ENCODE data around the gene ZNF618.

Gene ZNF618

DNA sequence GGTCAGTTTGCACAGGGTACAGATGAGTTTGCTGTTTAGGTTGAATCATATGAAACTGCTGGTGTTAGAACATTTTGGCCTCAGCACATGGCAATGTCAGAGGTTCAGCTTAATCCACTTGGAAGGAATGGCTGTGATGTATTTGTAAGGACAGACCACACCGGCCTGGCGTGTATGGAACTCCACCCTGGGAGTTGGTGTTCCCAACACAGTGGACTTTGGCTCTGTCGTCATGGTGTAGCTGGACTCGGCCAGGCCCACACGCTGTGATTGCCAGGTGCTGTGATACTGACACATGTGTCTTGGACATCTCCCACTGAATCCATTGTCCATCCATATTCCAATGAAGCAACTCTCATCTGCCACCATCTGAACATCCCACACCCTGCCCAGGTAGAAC is 90.3 kb downstream of the ZNF618 start:
- no peak for DNase-seq (ENCODE audit: insufficient read length)
- TF ChIP-seq POLR2AphosphoS5 (IDR thresholded peaks at IDR 0.05; ENCODE audit: low read depth, low read length) = no peak
- no peak for FAIRE-seq

DNA sequence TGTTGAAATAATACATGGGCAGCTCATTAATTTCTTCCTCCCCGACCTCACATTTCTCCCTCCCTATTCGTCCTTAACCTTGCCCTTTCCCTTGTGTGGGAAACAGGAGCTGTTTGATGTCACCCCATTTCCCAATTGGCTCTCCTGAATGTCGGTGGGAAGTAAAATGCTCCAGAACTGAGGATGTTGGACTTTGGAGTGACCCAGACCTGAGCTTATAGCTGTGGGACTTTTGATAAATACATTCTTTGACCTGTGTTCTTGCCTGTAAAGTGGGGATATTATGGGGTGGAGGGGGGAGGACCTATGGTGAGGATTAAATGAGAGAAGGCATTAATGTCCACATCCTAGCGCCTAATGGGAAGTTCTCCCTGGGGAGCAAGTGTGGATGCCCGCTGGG is 91.3 kb downstream of the ZNF618 start:
- TF ChIP-seq POLR2AphosphoS5 (IDR thresholded peaks at IDR 0.05; ENCODE audit: low read depth, low read length) = no peak
- TF ChIP-seq TAF1 (IDR thresholded peaks at IDR 0.05; ENCODE audit: borderline replicate concordance, low read depth, low read length) = no peak
- TF ChIP-seq POLR2A (IDR thresholded peaks at IDR 0.05; ENCODE audit: low read depth, low read length) = no peak
- no peak for DNase-seq (ENCODE audit: insufficient read length)
- FAIRE-seq = no peak

DNA sequence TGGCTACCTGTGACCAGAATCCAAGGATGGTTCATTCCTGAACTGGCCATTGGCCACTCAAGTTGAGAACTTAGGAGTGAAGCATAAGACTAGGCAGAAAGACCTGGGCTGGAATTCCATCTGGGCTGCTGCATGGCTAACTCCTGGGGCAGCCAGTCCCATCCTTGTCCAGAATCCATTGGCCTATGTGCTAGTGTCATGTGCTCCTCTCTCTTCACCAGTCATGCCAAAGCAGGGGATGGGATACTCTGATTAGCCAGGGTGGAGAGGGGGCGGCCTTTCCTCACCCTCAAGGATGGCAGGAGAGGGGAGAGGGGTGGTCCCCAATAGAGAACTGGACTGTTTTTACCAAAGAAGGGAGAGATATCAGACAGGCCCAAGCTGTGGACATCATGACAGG is 93.2 kb downstream of the ZNF618 start:
- FAIRE-seq = no peak
- DNase-seq (ENCODE audit: insufficient read length) = no peak
- no peak for TF ChIP-seq POLR2AphosphoS5 (IDR thresholded peaks at IDR 0.05; ENCODE audit: low read depth, low read length)
- TF ChIP-seq TAF1 (IDR thresholded peaks at IDR 0.05; ENCODE audit: borderline replicate concordance, low read depth, low read length) = no peak
- no peak for TF ChIP-seq POLR2A (IDR thresholded peaks at IDR 0.05; ENCODE audit: low read depth, low read length)

DNA sequence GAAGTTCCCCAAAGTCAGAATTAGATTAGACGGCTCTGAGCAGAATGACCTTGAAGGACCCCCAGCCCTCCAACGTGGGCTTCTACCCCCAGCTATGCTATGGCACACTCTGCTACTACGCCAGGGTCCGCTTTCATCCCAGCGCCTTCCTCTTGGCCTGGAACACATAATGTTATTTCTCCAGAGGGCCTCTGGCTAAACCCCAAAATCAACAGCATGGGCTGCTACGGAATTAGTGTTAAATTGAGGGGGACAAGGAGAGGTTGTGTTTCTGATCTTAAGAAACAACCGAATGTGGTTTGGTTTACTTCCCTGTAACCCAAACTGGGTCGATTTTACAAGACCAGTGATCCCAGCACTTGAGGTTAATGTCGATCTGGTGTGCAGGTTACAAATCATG is 97.1 kb downstream of the ZNF618 start:
- FAIRE-seq (no peak), DNase-seq (ENCODE audit: insufficient read length) (no peak)
- TF ChIP-seq TAF1 (IDR thresholded peaks at IDR 0.05; ENCODE audit: borderline replicate concordance, low read depth, low read length) (no peak), POLR2AphosphoS5 (IDR thresholded peaks at IDR 0.05; ENCODE audit: low read depth, low read length) (no peak), POLR2A (IDR thresholded peaks at IDR 0.05; ENCODE audit: low read depth, low read length) (no peak)

DNA sequence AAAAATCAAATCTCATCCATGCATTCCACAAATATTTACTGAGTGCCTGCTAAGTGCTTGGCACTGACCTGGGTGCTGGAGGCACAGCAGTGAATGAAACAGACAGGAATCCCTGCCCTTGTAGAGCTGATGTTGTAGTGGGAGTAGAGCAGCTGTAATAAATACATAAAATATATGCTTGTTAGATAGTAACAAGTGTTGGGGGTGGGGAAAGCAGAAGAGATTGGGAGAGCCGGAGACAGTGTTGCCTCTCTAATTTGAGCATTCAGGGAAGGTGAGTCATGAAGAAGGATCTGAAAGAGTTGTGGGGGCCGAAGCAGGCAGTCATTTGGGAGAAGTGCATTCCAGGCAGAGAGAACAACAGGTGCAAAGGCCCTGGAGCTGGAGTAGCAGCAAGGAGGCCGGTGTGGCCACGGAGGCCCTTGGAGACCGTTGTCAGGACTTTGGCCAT is 97.9 kb downstream of the ZNF618 start:
- TF ChIP-seq POLR2AphosphoS5 (IDR thresholded peaks at IDR 0.05; ENCODE audit: low read depth, low read length) (no peak), TAF1 (IDR thresholded peaks at IDR 0.05; ENCODE audit: borderline replicate concordance, low read depth, low read length) (no peak), POLR2A (IDR thresholded peaks at IDR 0.05; ENCODE audit: low read depth, low read length) (no peak)
- no peak for DNase-seq (ENCODE audit: insufficient read length)
- FAIRE-seq = no peak

DNA sequence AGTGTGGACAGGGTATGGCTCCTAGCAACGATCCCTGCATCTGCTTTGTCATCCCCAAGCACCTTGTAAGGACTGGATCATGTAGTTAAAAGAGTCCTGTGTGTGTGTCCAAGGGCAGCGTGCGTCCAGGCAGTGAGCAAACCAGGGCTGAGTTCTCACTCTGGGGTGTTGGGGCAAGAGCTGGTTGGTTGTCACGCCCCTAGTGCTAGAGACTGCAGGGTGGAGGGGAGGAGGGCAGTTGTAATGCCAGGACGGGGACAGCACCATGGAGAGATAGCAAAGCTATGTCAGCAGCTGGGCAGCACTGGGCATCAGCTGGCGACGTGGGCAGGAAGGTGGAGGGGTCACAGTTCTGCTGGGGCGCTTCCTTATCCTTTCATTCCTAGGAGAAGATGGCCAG is 100.8 kb downstream of the ZNF618 start:
- TF ChIP-seq POLR2A (IDR thresholded peaks at IDR 0.05; ENCODE audit: low read depth, low read length) = no peak
- no peak for TF ChIP-seq TAF1 (IDR thresholded peaks at IDR 0.05; ENCODE audit: borderline replicate concordance, low read depth, low read length)
- TF ChIP-seq POLR2AphosphoS5 (IDR thresholded peaks at IDR 0.05; ENCODE audit: low read depth, low read length) = no peak
- FAIRE-seq (no peak), DNase-seq (ENCODE audit: insufficient read length) (no peak)

DNA sequence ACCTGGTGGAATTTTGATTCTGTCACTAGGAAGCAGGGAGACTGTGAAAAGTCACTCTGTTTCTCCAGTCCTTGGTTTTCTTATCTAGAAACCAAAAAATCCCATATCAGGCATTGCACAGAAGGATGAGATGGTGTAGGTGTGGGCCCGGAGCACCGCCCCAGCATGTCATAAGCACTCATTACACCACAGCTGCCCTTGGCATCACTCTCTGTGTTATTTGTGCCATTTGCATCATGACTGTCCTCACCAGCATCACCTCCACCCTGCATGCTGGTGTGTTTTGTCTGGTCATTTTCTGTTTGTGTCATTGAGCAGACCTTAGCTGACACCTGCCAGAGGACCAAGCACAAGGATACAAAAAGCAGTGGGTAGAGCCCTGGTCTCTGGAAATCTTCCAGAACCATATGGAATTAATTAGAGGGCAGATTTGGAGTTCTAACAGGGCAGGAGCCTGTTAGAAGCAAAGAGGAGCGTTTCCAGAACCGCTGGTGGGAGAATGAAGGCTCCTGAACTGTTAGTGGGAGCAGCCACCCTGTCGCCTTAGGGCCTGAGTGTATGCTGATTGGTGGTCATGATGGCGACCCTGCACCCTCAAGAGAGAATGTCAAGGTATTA is 102.7 kb downstream of the ZNF618 start:
- FAIRE-seq = no peak
- no peak for DNase-seq (ENCODE audit: insufficient read length)
- TF ChIP-seq TAF1 (IDR thresholded peaks at IDR 0.05; ENCODE audit: borderline replicate concordance, low read depth, low read length) (no peak), POLR2A (IDR thresholded peaks at IDR 0.05; ENCODE audit: low read depth, low read length) (no peak), POLR2AphosphoS5 (IDR thresholded peaks at IDR 0.05; ENCODE audit: low read depth, low read length) (no peak)

DNA sequence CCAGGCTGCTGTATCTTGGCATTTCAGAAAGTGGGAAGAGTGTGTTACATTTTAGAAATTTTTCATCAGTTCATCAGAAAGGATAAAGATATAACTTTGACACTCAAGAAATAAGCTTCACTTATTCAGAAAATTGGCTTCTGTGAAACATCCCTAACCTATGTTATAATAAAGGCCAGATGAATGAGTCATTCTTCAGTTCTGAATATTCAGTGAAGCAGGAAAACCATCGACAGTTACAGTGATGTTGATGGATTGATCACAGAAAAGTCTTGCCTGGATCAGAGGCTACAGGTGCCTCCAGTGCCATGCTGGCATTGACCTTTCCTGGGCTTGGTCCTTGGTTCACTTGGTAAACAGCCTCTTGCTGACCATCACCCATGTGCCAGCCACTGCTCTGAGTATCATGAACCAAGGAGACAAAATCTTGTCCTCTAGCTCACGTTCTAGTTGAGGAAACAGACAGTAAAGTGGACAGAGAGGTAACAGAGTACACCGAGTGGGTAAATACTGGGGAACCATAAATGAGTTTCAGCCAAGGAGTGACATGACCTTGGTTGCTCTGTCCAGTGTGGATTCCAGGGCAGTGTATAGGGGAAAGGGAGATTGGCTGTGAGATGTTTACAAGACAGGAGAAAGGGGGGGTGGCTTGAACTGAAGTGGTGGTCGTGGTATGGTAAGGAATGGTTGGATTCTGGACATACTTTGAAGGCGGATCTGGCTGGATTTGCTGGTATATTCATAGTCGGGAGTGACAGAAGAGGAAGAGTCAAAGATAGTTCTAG is 103.4 kb downstream of the ZNF618 start:
- DNase-seq (ENCODE audit: insufficient read length) = no peak
- TF ChIP-seq POLR2A (IDR thresholded peaks at IDR 0.05; ENCODE audit: low read depth, low read length) (no peak), TAF1 (IDR thresholded peaks at IDR 0.05; ENCODE audit: borderline replicate concordance, low read depth, low read length) (no peak), POLR2AphosphoS5 (IDR thresholded peaks at IDR 0.05; ENCODE audit: low read depth, low read length) (no peak)

DNA sequence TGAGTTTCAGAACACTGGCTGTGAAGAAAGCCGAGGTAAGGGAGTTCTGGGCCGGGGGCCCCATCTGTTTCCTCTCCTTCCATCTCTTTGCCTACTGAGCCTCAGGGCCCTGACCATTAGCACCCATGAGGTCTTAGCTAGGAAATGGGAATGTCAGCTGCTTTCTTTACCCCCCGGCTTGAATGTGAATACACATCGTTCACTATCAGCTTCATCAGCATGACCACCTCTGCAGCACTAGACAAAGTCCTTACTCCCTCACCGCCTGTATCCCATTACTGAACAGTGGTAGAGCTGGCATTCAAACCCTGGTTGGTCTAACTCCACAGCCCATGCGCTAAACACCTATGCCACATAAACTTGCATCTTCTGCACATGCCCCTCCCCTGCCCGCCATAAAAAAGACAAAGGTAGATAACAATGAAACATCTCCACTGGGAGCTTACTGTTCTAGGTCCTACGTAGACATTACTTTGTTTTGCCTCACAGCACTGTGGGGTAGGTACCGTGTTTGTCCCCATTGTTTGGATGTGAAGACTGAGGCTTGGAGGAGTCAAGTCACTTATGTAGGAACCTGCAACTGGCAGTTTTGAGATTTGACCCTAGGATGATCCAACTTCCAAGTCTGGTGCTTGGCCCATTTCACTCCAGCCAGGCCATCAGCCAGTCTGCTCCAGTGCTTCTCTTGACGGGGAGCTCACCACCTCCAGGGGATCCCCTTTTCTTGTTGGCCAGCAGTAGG is 108.7 kb downstream of the ZNF618 start:
- no peak for TF ChIP-seq POLR2AphosphoS5 (IDR thresholded peaks at IDR 0.05; ENCODE audit: low read depth, low read length)
- TF ChIP-seq TAF1 (IDR thresholded peaks at IDR 0.05; ENCODE audit: borderline replicate concordance, low read depth, low read length) = no peak
- TF ChIP-seq POLR2A (IDR thresholded peaks at IDR 0.05; ENCODE audit: low read depth, low read length) = no peak
- no peak for DNase-seq (ENCODE audit: insufficient read length)
- no peak for FAIRE-seq

More for the DNA sequence above, 103.4 kb downstream of the ZNF618 start:
- no peak for FAIRE-seq

DNA sequence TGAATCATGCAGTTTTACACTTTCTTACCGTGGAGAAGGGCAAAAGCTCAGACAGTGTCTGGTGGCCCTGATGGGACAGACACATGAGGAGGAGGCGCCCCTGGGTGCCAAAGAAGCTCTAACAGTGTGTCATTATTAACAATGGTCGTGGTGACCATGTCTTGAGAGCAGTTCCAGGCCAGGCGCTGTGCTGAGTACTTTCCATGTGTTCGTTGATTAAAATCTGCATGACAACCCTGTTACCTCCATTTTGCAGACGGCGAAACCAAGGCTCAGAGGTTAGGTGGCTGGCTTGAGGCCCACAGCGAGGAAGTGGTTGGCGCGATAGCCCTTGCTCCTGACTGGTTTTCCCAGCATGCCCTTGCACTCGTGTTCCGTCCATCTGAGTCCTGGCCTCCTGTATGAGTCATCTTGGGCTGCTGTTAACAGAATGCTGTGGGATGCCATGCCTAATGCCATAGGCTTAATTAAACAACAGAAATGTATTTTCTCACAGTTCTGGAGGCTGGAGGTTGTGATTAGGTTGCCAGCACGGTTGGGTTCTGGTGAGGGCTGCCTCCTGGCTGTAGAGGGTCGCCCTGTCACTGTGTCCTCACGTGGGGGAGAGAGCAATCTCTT is 110.0 kb downstream of the ZNF618 start:
- TF ChIP-seq POLR2AphosphoS5 (IDR thresholded peaks at IDR 0.05; ENCODE audit: low read depth, low read length) (no peak), POLR2A (IDR thresholded peaks at IDR 0.05; ENCODE audit: low read depth, low read length) (no peak), TAF1 (IDR thresholded peaks at IDR 0.05; ENCODE audit: borderline replicate concordance, low read depth, low read length) (no peak)
- FAIRE-seq (no peak), DNase-seq (ENCODE audit: insufficient read length) (no peak)

DNA sequence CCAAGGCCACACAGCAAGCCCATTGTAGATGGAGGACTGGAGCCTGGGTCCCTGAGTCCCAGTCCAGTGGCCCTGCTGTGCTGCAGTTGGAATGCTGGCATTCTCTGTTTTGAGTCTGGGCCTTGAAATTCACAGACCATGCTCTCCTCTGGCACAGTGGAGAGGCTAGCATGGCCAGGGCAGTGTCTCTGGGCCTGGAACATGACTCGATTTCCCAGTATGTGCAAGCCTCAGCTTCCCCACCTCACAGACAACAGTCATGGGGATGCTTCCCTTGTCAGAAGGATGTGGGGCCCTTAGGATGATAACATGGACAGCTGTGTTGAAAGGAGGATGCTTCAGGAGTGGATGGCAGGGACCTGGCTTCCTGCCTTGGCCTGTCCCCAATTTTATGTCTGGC is 110.8 kb downstream of the ZNF618 start:
- DNase-seq (ENCODE audit: insufficient read length) (no peak), FAIRE-seq (no peak)
- TF ChIP-seq TAF1 (IDR thresholded peaks at IDR 0.05; ENCODE audit: borderline replicate concordance, low read depth, low read length) = no peak
- no peak for TF ChIP-seq POLR2A (IDR thresholded peaks at IDR 0.05; ENCODE audit: low read depth, low read length)
- no peak for TF ChIP-seq POLR2AphosphoS5 (IDR thresholded peaks at IDR 0.05; ENCODE audit: low read depth, low read length)

All from GM12892 (cell line).